GM12872 (cell line): ENCODE measurements around the gene PSAPL1.

Source experiments
- CTCF ChIP-seq: IDR thresholded peaks from 3 replicates; pipeline ENCODE4 v1.5.1; 2011; ENCODE audit warnings: low read depth, mild to moderate bottlenecking, low read length, moderate library complexity; ENCODE audit not compliant: insufficient read depth

PSAPL1 gene

GRCh38 chr4:7398104-7398423 is 36.7 kb downstream of the PSAPL1 start:
- no peak for TF ChIP-seq CTCF

- TF ChIP-seq CTCF: no peak
Measured at GRCh38 chr4:7397206-7398103, 37.3 kb downstream of the PSAPL1 start.

GRCh38 chr4:7396186-7396910 is 38.4 kb downstream of the PSAPL1 start:
- no peak for TF ChIP-seq CTCF

- no peak for TF ChIP-seq CTCF
Measured at GRCh38 chr4:7395645-7396044, 39.1 kb downstream of the PSAPL1 start.

- TF ChIP-seq CTCF: no peak
Measured at GRCh38 chr4:7394681-7395451, 39.9 kb downstream of the PSAPL1 start.

- no peak for TF ChIP-seq CTCF
Measured at GRCh38 chr4:7393601-7394575, 40.8 kb downstream of the PSAPL1 start.
